Stimulated activated effector memory CD8-positive, alpha-beta T cell treated with anti-CD3 and anti-CD28 coated beads, Interleukin-12 subunit alpha, Interleukin-12 subunit beta, amount 100 ng/mL, for 72 hours (primary cell): ENCODE data around the gene TMEM38A.
"Not testable (repeated sequence)": the region's sequence is repeated elsewhere in the genome, so short reads cannot be mapped to it uniquely, and the experiment has no call there.

Source experiments
- ATAC-seq: fragments of 150-1000 bp; cut with Tn5 transposase; 2 replicates; pipeline ENCODE4 v1.10.0; 2021
- DNase-seq, 2 donors: peaks; one replicate each; pipeline ENCODE4 v3.0.0; 2021 to 2022; ENCODE audit warnings: low spot score in 2 of 2
- H3K27ac Mint-ChIP-seq: one replicate; pipeline ENCODE4 v1.8.0; 2022; ENCODE audit warnings: mild to moderate bottlenecking, mixed read lengths
- H3K36me3 Mint-ChIP-seq: one replicate; pipeline ENCODE4 v1.8.0; 2022; ENCODE audit warnings: mild to moderate bottlenecking, mixed read lengths
- H3K4me1 Mint-ChIP-seq: one replicate; pipeline ENCODE4 v1.8.0; 2022; ENCODE audit warnings: mixed read lengths
- H3K4me3 Mint-ChIP-seq: one replicate; pipeline ENCODE4 v1.8.0; 2022; ENCODE audit warnings: mild to moderate bottlenecking, mixed read lengths
- H3K9me3 Mint-ChIP-seq: one replicate; pipeline ENCODE4 v1.8.0; 2022; ENCODE audit warnings: mixed read lengths

Gene TMEM38A

GRCh38 chr19:16654627-16655026, 6.3 kb upstream of the TMEM38A start:
- Mint-ChIP-seq H3K4me3 (no peak overlapping the region), H3K9me3 (no peaks in the 10 kb centered on the region), H3K27ac (no peak overlapping the region), H3K4me1 (peaks cover 40% of the 10 kb centered on the region), H3K36me3 (peaks cover 100% of the 10 kb centered on the region)
- no peak for ATAC-seq
- no peak for DNase-seq

GRCh38 chr19:16655727-16656126, 5.2 kb upstream of the TMEM38A start:
- DNase-seq (no peak), ATAC-seq (no peak)
- Mint-ChIP-seq H3K27ac (no peak overlapping the region), H3K36me3 (peaks cover 96% of the 10 kb centered on the region), H3K9me3 (no peaks in the 10 kb centered on the region), H3K4me1 (peaks cover 35% of the 10 kb centered on the region), H3K4me3 (no peak overlapping the region)

GRCh38 chr19:16657384-16657783, 3.6 kb upstream of the TMEM38A start:
- Mint-ChIP-seq H3K27ac (no peak overlapping the region), H3K36me3 (peaks cover 79% of the 10 kb centered on the region), H3K4me3 (no peak overlapping the region), H3K4me1 (peaks cover 34% of the 10 kb centered on the region), H3K9me3 (no peaks in the 10 kb centered on the region)
- DNase-seq (no peak), ATAC-seq (no peak)

- Mint-ChIP-seq H3K27ac (peak overlapping the region; percentile 95), H3K36me3 (peaks cover 59% of the 10 kb centered on the region), H3K4me3 (peak overlapping the region; percentile 91), H3K4me1 (peaks cover 30% of the 10 kb centered on the region), H3K9me3 (no peaks in the 10 kb centered on the region)
- no peak for ATAC-seq
- DNase-seq, result no peak
Observed at GRCh38 chr19:16659464-16659831, 1.5 kb upstream of the TMEM38A start.

GRCh38 chr19:16659832-16660708, 869 bp upstream of the TMEM38A start, which contains the start of gene SMIM7:
TSS of gene SMIM7 (minus strand) at chr19:16660144. CDS start at chr19:16660110, 34 bp downstream.
- DNase-seq (peak; percentile 90 to 98), ATAC-seq (peak; percentile 99)
- Mint-ChIP-seq H3K4me3 (peak within 1 kb of the TSS; percentile 91), H3K9me3 (no peaks in the 10 kb centered on the region), H3K36me3 (peaks cover 52% of the 10 kb centered on the region), H3K4me1 (peaks cover 30% of the 10 kb centered on the region), H3K27ac (peak within 1 kb of the TSS; percentile 95)

- peaks cover 38% of the 10 kb centered on the region for H3K36me3 Mint-ChIP-seq
- H3K4me1 Mint-ChIP-seq, result peaks cover 30% of the 10 kb centered on the region
- H3K4me3 Mint-ChIP-seq, result peak overlapping the region; percentile 91
- no peak for ATAC-seq
- DNase-seq, result peak in 1 of 2 donors; percentile 53
- no peaks in the 10 kb centered on the region for H3K9me3 Mint-ChIP-seq
- H3K27ac Mint-ChIP-seq, result peak overlapping the region; percentile 95
Observed at GRCh38 chr19:16661480-16662034, 618 bp downstream of the TMEM38A start.

- DNase-seq (no peak), ATAC-seq (no peak)
- H3K9me3 Mint-ChIP-seq, result no peaks in the 10 kb centered on the region
- no peak overlapping the region for H3K4me3 Mint-ChIP-seq
- no peak overlapping the region for H3K27ac Mint-ChIP-seq
- H3K36me3 Mint-ChIP-seq, result no peaks in the 10 kb centered on the region
- no peaks in the 10 kb centered on the region for H3K4me1 Mint-ChIP-seq
Observed at GRCh38 chr19:16668176-16668575, 7.2 kb downstream of the TMEM38A start.

- H3K9me3 Mint-ChIP-seq, H3K4me1 Mint-ChIP-seq, H3K27ac Mint-ChIP-seq, H3K4me3 Mint-ChIP-seq, H3K36me3 Mint-ChIP-seq, ATAC-seq, DNase-seq: not testable (repeated sequence)
Observed at GRCh38 chr19:16668702-16669101, 7.8 kb downstream of the TMEM38A start.

GRCh38 chr19:16670291-16670690, 9.4 kb downstream of the TMEM38A start:
- H3K4me1 Mint-ChIP-seq, result no peaks in the 10 kb centered on the region
- ATAC-seq (no peak), DNase-seq (no peak)
- H3K9me3 Mint-ChIP-seq, result no peaks in the 10 kb centered on the region
- no peak overlapping the region for H3K27ac Mint-ChIP-seq
- no peak overlapping the region for H3K4me3 Mint-ChIP-seq
- no peaks in the 10 kb centered on the region for H3K36me3 Mint-ChIP-seq

GRCh38 chr19:16671652-16672274, 10.8 kb downstream of the TMEM38A start:
- H3K4me3 Mint-ChIP-seq, result no peak overlapping the region
- ATAC-seq (no peak), DNase-seq (no peak)
- no peaks in the 10 kb centered on the region for H3K4me1 Mint-ChIP-seq
- no peak overlapping the region for H3K27ac Mint-ChIP-seq
- H3K9me3 Mint-ChIP-seq, result no peaks in the 10 kb centered on the region
- no peaks in the 10 kb centered on the region for H3K36me3 Mint-ChIP-seq

- H3K36me3 Mint-ChIP-seq, result no peaks in the 10 kb centered on the region
- no peaks in the 10 kb centered on the region for H3K9me3 Mint-ChIP-seq
- ATAC-seq (no peak), DNase-seq (no peak)
- no peak overlapping the region for H3K4me3 Mint-ChIP-seq
- no peaks in the 10 kb centered on the region for H3K4me1 Mint-ChIP-seq
- no peak overlapping the region for H3K27ac Mint-ChIP-seq
Observed at GRCh38 chr19:16673231-16673630, 12.3 kb downstream of the TMEM38A start.

GRCh38 chr19:16673839-16674238, 12.9 kb downstream of the TMEM38A start:
- H3K36me3 Mint-ChIP-seq, H3K4me1 Mint-ChIP-seq, H3K9me3 Mint-ChIP-seq, H3K4me3 Mint-ChIP-seq, DNase-seq, ATAC-seq, H3K27ac Mint-ChIP-seq: not testable (repeated sequence)

- H3K36me3 Mint-ChIP-seq, result no peaks in the 10 kb centered on the region
- H3K27ac Mint-ChIP-seq, result no peak overlapping the region
- H3K4me3 Mint-ChIP-seq, result no peak overlapping the region
- no peaks in the 10 kb centered on the region for H3K9me3 Mint-ChIP-seq
- no peaks in the 10 kb centered on the region for H3K4me1 Mint-ChIP-seq
- DNase-seq (no peak), ATAC-seq (no peak)
Observed at GRCh38 chr19:16676101-16676798, 15.3 kb downstream of the TMEM38A start.

- H3K9me3 Mint-ChIP-seq, result no peaks in the 10 kb centered on the region
- H3K27ac Mint-ChIP-seq, result no peak overlapping the region
- DNase-seq, result no peak
- no peak for ATAC-seq
- no peak overlapping the region for H3K4me3 Mint-ChIP-seq
- no peaks in the 10 kb centered on the region for H3K4me1 Mint-ChIP-seq
- H3K36me3 Mint-ChIP-seq, result no peaks in the 10 kb centered on the region
Observed at GRCh38 chr19:16677055-16677454, 16.1 kb downstream of the TMEM38A start.

GRCh38 chr19:16678498-16678897, 17.6 kb downstream of the TMEM38A start:
- no peak overlapping the region for H3K27ac Mint-ChIP-seq
- H3K36me3 Mint-ChIP-seq, result peaks cover 2% of the 10 kb centered on the region
- H3K4me1 Mint-ChIP-seq, result no peaks in the 10 kb centered on the region
- H3K9me3 Mint-ChIP-seq, result no peaks in the 10 kb centered on the region
- DNase-seq (no peak), ATAC-seq (no peak)
- no peak overlapping the region for H3K4me3 Mint-ChIP-seq
